ENCODE measurements around the gene MXRA8. TPM values are rescaled to one million over a fixed set of nuclear protein-coding genes. Genes with fewer than 3 reads are reported as not detected.

Gene MXRA8
- total RNA-seq, 4 donors from 2014 or later = 48.8 to 226 (median 163) TPM

DNA sequence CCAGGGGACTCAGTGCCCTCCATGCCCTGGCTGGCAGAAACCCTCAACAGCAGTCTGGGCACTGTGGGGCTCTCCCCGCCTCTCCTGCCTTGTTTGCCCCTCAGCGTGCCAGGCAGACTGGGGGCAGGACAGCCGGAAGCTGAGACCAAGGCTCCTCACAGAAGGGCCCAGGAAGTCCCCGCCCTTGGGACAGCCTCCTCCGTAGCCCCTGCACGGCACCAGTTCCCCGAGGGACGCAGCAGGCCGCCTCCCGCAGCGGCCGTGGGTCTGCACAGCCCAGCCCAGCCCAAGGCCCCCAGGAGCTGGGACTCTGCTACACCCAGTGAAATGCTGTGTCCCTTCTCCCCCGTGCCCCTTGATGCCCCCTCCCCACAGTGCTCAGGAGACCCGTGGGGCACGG is 30.1 kb downstream of the MXRA8 start:
- TF ChIP-seq, protein P1, sequence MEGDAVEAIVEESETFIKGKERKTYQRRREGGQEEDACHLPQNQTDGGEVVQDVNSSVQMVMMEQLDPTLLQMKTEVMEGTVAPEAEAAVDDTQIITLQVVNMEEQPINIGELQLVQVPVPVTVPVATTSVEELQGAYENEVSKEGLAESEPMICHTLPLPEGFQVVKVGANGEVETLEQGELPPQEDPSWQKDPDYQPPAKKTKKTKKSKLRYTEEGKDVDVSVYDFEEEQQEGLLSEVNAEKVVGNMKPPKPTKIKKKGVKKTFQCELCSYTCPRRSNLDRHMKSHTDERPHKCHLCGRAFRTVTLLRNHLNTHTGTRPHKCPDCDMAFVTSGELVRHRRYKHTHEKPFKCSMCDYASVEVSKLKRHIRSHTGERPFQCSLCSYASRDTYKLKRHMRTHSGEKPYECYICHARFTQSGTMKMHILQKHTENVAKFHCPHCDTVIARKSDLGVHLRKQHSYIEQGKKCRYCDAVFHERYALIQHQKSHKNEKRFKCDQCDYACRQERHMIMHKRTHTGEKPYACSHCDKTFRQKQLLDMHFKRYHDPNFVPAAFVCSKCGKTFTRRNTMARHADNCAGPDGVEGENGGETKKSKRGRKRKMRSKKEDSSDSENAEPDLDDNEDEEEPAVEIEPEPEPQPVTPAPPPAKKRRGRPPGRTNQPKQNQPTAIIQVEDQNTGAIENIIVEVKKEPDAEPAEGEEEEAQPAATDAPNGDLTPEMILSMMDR (IDR thresholded peaks at IDR 0.05; ENCODE audit: low read depth) = no peak

DNA sequence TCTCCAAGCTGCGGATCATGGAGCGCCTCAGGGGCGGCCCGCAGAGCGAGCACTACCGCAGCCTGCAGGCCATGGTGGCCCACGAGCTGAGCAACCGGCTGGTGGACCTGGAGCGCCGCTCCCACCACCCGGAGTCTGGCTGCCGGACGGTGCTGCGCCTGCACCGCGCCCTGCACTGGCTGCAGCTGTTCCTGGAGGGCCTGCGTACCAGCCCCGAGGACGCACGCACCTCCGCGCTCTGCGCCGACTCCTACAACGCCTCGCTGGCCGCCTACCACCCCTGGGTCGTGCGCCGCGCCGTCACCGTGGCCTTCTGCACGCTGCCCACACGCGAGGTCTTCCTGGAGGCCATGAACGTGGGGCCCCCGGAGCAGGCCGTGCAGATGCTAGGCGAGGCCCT is 31.1 kb downstream of the MXRA8 start:
- TF ChIP-seq, protein P1 (IDR thresholded peaks at IDR 0.05; ENCODE audit: low read depth) = no peak

DNA sequence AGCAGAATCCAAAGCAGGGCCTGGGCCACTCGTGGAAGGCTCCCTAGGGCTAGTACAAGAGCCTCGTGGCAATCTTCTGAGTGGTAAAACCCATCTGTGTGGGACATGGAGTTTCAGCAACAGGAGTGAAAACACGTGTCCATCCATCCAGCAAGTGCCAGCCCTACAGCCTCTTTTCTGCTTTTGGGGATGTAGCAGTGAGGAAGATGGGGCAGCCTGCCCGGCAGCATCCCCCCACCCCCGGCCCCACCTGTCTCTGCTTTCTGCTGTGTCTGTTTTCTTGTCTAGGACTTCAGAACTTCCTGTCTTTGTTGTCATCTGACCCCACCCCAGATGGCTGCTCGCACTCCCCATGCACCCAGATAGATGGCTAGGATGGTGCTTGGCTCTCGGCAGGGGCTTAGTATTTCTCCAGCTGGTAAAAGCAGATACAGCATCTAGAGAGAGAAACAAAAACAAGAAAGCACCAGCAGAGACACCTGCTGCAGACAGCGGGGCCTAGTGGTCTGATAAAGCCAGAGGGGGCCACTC is 32.2 kb downstream of the MXRA8 start:
- TF ChIP-seq, protein P1 (IDR thresholded peaks at IDR 0.05; ENCODE audit: low read depth) = no peak

DNA sequence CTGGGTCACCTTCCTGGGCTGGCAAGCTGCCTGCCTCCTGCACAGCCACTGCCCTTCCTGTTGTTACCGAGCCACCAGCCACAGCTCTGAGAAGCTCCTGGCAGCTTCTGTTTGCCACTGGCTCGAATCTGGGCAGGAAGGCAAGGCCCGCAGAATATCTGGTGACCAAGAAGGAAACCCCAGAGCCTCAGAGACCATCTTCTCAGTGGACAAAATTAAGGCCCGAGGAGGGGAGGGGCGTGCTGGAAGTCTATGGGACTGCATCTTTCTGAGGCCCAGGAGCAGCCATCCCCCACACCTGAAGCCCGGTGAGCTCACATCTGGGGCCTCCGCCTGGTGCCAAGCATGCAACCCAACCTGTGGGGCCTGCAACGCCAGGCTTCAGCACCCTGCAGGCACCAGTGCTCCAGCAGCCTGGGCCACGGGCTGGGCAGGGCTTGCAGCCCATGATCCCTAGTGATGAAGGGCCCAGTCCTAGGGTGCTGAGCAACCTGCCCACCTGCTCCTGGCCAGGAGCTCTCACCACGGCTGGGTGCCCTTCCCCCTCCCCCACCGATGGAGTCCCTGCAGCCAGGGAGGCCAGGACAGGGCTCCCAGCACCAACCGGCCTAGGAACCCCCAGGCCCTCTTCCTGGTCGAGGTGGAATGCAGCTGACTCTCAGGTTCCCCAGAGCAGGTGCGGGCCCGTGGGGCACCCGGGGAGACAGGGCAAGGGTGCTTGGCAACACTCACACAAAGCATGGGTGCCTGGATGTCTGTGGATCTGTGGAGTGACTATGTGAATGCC is 32.9 kb downstream of the MXRA8 start:
- TF ChIP-seq, protein P1 (IDR thresholded peaks at IDR 0.05; ENCODE audit: low read depth) = no peak

DNA sequence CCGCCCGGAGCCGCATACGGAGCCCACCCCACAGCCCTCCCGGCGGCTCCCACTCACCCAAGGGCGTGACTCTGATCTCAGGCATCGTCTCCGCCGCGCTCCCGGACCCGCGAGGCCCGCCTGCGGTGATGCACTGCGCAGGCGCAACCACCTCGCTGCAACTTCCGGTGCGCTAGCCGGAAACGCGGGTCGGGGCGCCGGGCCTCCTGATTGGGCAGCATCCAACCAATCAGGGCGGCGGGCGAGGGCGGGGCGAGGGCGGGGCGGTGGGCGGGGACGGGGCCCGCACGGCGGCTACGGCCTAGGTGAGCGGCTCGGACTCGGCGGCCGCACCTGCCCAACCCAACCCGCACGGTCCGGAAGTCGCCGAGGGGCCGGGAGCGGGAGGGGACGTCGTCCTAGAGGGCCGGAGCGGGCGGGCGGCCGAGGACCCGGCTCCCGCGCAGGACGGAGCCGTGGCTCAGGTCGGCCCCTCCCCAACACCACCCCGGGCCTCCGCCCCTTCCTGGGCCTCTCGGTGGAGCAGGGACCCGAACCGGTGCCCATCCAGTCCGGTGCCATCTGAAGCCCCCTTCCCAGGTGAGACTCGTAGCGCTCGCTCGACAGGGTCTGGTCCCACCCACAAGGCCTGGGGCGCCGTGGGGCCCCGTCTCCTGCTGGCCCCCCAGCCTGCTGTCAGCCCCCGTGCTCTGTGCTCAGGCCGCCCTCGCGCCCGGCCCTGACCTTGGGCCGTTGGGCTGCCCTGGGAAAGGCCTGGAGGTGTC is 33.6 kb downstream of the MXRA8 start, which contains the start of the genes CPTP and INTS11:
CPTP (plus strand) TSS at position 279 of the 764 bp plus-strand sequence. CDS start 2,109 bp downstream, outside the sequence.
INTS11 (minus strand) TSS at position 137 of the 764 bp plus-strand sequence; CDS start at position 85, 52 bp downstream.
- TF ChIP-seq, protein P1 (IDR thresholded peaks at IDR 0.05; ENCODE audit: low read depth) = no peak

DNA sequence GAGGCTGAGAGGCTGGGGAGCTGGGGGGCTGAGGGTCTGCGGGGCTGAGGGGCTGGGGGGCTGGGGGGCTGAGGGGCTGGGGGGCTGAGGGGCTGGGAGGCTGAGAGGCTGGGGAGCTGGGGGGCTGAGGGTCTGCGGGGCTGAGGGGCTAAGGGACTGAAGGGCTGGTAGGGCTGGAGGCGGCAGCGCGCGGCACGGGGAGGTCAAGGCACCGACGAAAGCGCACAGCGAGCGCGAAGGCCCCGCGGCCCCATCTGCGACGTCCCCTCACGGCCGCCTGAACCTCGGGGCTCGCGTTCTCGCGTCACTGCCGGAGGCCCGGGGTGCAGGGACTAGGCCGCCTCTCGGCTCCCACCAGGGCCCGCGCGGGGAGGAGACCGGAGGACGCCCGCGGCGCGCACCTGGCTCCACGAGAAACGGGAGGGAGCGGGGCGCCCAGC is 34.3 kb downstream of the MXRA8 start:
- TF ChIP-seq, protein P1 (IDR thresholded peaks at IDR 0.05; ENCODE audit: low read depth) = no peak

DNA sequence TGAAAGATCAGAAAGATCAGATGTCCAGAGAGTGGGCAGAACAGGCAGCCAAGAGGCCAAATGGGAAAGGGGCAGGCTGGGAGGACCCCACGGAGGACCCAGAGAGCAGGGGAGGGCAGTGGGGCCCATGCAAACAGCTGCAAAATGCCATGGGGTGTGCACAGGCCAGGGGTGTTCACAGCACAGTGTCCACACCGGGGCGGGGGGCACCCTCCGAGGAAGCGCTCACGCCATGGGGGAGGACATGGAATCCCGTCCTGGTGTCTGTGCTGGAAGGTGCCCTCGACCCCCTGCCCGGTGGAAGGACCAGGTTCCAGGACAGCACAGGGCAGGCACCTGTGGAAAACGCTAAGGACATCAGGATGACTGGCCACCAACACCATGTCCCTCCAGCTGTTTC is 35.4 kb downstream of the MXRA8 start:
- TF ChIP-seq, protein P1 (IDR thresholded peaks at IDR 0.05; ENCODE audit: low read depth) = no peak

All from subcutaneous adipose tissue (tissue), 4 donors.